HG03139 (cell line): Measurements from ENCODE around the gene CDCA4.

Experiments
- ATAC-seq: cut with Tn5 transposase; IDR thresholded peaks from one replicate; pipeline ENCODE4 v1.9.1; 2021; ENCODE audit not compliant: unreplicated experiment

CDCA4 gene

GRCh38 chr14:105015242-105015641 lies 5.6 kb downstream of the CDCA4 start:
- no peak for ATAC-seq

- ATAC-seq: no peak
Measured at GRCh38 chr14:105014631-105015030, 6.3 kb downstream of the CDCA4 start.

- ATAC-seq: no peak
Measured at GRCh38 chr14:105014032-105014431, 6.9 kb downstream of the CDCA4 start.

DNA sequence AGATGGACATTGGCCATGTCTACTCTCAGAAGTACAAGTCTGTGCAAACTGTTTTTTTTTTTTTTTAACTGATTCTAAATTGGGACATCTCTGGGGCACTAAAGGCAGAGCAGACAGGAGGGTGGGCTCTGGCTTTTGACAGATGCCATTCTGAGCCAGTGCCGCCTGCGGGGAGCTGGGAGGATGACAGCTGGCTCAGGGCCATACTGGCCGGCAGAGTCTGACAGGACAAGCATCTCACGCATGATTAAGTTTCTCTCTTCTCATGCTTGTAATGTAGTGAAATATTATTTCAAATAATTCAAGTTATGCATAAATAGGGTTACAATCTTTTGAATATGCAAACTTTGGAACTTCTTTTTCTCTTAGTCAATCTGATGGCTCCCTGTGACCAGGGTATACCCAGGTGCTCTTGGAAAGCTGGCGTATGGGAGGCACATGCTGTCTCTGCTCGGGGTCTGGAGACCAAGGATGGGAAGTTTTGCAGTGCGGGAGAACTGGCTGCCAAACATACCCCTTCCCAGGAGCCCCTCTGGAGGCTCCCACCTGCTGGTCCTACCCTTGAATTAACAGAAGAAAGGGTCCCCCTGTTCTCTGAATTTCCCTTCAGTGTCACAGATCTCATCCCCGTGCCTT lies 7.6 kb downstream of the CDCA4 start:
- no peak for ATAC-seq

DNA sequence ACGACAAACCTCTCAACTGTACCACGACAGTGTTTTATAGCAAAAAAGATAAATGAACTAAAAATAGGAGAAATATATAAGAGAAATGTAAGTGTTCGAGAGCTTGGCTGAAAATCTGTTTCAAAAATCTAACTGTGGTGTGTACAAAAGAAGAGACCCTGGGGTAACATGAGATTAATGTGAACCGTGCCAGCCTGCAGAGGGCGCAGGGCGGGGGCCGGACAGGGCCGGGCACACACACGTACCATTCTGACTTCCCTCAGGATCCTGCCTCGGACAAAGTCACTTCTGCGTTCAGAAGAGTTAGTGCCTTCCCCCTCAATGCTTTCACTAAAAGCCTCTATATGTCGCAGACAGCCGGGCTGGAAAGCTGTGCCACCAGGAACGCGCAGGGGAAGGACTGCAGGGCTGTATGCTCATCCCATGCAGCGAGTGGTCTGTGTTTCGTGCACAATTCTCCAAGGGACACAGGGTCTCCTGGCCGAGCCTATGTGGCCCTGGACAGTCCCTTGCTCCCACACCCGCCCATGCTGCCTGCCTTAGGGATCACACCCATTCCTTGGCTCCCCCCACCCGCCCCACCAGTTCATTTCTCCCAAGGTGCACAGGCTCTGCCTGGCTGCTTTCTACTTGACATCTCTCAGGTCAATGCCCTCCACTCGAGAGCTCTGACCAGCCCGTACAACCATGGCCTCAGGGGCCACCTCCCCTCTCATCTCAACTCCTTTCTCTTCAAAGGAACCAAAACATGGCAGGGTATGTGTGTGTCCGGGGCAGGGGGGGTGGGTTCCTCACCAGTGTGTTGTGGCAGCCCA lies 8.5 kb downstream of the CDCA4 start:
- ATAC-seq: no peak

- ATAC-seq: no peak
Measured at GRCh38 chr14:105011312-105011990, 9.4 kb downstream of the CDCA4 start.

DNA sequence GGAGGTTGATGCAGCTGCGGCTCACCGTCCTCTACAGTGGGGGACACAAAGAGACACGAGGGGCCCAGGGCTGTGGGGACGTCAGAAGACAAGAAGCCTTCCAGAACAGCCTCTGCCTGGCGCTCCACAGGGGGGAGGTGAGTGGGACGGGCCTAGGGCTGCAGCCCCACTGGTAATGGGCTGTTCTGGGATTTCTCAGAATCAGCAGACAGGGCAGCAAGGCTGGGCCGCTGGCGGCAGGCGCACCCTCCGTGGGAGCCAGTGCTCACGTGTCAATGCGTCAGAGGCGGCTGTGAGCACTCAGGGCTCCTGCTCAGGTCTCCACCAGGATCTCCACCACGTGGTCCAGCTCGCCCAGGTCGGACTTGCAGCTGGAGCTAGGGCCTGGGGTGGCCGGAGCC lies 10.0 kb downstream of the CDCA4 start:
- no peak for ATAC-seq

GRCh38 chr14:105010106-105010505 lies 10.8 kb downstream of the CDCA4 start:
- ATAC-seq: no peak

DNA sequence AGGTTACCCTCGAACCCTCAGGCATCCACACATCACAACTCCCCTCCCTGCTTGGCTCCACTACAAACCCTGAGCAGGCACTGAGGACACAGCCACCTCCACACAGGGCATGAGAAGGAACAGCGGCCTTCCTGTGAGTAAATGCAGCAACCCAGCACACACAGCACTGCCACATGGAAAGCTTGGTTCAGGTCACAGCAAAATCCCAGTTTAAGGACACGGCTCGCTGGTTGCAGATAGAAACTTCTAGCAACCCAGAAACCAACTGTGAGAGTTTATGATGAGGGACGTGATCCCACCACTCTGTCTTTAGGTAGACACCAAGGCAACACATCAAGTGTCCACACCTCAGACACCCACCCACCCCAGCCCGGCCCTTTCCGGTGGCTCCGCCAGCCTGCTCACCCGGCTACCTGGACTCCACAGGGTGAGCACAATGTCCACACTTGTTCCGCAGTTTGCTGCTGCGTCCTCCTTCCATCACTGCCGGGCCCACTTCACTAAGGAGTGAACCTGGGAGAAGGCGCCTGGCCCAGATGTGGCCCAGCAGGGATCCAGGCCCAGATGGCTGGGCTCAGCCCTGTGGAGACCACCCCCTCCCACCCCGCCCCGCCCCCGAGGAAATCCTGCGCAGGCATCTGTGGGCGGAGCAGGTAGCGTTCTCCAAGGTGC lies 13.2 kb downstream of the CDCA4 start:
- no peak for ATAC-seq

DNA sequence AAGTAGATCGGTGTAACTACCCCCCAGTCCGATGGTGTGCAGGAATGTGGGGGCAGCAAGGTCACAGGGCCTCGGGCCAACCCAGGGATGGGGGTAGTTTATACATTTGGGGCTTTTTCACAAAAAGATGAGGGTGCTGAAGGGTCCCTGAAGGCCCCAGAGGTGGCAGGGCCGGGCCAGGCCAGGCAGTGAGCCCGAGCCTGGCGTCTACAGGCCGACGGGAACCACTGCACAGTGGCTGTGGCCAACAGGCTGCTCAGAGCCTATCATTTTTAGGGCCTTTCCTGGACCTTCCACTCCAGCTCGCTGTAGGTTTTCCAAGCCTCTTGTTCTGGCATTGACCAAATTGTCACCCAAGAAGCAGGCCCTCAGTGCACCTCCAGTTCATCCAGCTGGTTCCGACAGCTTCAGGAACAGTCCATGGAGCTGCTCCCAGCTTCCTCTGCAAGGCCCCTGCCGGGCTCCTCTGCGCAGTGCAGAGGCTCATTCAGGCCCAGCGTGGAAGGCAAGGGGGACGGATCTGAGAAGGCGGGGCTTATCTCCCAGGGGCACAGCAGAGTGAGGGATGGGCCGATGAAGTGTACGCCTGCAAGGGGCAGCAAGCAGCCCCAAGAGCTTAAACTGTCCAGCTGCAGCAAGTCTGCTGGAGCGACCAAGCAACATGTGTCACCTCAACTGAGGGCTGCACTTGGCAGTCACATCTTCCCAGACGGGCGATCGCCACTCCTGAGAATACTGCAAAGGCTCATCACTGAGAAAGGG lies 13.9 kb downstream of the CDCA4 start:
- ATAC-seq: no peak

DNA sequence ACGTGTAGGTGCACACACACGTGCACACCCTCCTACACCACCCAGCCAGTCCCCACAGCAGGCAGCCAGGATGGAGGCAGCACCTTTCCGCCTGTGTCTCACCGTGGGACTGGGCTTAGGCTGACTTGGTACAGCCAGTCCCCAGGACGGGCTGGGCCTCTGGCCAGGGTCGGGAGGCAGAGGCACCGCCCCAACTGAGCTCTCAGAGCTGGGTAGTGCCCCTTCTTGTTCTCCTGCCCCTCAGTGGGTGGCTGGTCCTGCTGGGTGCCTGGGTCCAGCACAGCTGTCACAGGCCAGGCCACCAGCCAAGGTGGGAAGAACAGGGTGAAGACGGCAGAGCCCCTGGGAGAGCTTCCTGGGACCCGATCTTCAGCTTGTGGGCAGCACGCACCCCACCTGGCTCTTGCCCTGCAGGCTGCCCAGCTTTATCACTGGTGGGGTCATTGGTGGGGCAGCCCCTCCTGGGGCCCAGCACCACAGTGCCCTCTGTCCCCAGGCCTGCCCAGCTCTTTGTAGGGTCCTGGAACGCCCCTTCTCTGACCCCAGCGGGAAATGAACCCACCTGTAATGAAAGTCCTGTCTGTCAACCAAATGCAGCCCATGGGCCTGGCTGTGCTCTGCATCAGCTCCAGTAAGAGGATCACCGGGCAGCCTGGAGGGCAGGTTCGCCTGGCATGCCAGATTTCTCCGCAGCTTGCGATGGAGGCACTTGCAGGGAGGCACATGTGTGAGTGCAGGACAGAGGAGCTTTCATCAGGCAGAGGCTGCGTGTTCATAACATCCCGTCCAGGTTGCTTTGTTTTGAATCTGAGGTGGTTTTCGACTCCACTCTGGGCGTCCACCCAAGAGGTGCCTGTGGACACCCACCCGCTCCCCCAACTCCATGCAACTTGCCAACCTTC lies 14.7 kb downstream of the CDCA4 start:
- no peak for ATAC-seq

GRCh38 chr14:105005329-105005928 lies 15.5 kb downstream of the CDCA4 start:
- no peak for ATAC-seq

GRCh38 chr14:104999361-104999760 lies 21.5 kb downstream of the CDCA4 start:
- no peak for ATAC-seq

DNA sequence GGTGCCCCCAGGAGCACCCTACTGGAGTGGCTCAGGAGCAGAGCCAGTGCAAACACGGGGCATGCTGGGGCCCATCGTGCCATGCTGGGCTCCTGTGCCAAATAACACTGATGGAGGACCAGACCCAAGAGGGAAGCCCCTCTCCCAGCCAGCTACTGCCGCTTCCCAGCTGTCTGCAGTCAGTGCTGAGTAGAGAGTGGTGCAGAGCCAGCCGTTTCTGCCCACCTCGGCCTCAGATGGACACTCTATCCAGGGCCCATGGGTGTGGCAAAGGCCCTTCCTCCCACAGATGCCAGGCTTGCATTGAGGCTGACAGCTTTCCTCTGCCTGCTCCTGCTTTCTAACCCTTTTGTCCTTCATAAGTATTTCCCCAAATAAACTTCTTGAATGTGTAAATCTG lies 22.1 kb downstream of the CDCA4 start:
- ATAC-seq: no peak

DNA sequence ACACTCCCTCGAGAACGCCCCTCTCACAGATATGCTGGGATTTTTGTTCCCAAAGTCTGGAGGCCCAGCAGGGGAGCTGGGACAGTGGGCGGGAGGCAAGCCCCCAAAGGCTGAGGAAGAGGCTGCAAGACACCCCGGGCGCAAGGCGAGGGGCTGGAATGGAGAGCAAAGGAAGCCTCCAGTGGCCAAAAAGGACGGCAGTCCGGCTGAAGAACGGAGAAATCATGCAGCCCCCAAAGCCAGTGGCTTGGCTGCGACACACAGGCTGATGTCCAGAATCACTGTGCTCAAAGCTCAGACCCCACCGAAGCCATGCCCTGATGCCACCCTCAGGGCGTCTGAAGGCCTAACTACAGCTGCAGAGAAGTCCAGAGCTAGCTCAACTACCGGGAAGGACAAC lies 24.4 kb downstream of the CDCA4 start:
- ATAC-seq: no peak

DNA sequence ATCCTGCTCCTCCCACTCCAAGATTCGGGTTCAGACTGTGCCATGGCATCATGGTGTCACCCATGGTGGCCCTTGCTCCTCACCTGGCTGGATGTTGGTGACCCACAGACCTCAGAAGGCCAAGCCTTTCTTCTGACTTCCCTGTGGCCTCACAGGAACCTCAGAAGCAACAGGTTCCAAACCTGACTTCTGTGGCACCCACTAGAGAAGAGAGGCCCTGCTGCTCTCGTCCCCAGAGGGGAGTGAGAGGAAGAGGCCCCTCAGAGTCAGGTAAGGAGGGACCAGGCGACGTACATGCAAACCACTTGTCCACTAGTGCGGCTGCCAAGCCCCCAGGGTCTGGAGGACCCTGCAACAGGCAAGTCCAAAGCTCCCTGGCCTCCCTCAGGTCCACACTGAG lies 24.9 kb downstream of the CDCA4 start:
- no peak for ATAC-seq

DNA sequence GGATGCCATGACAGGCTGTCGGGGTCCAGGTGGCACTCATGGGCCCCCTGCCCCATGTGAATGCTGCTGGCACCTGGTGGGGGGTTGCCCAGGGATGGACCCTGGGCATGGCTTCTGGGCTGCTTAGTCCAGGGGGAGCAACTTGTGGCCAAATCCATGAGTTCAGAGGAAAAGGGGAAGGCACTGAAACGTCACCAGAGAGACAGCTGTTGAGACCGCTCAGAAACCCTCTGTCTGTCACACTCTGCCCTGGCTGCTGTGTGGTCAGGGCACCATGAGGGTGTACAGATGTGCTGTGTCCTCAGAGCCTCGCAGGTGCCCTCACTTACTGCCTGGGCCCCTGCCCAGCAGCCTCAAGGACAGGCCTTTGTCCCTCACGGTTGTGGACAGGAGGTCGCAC lies 25.9 kb downstream of the CDCA4 start:
- ATAC-seq: no peak

DNA sequence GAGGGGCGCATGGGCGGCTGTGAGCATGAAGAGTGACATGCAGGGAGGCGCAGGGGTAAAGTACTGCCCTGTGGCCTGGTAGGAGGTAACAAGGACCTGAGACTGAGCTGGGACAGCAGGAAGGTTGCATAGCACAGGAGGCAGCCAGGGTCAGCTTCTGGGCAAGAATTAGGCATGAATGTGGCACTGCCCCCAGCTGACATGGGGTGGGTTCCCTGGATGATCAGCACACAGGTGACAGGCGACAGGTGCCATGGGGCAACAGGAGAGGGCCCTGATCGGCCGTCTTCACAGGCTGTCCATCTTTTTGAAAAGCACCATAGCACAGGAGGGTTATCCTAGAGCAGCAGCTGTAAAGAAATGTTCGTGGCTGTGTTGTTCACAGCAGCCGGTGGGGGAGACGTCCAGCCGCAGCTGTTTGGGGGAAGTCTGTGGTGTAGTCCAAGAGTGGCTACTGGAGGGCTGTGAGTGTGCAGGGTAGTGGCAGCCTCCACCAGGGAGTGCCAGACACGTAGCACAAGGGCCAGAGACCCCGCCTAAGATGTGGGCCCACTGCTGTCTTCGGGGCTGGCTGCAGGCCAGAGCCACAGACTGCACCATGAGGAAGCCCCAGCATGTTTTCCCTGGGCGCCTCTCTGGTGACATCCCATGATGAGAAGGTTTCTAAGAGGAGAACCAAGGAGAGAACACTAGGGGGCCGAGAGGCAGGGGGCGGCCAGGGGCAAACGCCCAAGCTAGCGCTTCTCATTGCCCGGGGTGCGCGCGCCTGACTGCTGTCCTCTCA lies 26.9 kb downstream of the CDCA4 start:
- no peak for ATAC-seq

DNA sequence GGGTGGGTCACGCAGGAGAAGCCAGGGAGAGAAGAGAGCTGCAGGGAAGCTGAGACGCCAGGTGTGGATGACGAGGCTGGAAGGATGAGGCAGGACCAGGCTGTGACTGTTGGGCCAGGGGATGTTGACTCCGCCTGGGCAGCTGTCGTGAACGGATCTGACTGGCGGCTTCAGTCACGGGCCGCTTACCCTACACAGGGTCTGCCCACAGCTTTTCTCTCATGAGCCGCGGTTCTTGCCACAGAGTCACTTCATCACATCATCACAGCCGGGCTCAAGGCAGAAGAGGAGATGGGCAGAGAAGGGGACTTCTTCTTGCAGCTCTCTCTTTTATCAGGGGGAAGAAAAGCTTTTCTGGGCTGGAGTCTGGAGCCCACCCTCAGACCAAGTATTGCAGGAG lies 27.6 kb downstream of the CDCA4 start:
- no peak for ATAC-seq
